Measurements from ENCODE around the gene INO80E. TPM values are rescaled to one million over a fixed set of nuclear protein-coding genes. Genes with fewer than 3 reads are reported as not detected.

INO80E gene
- total and polyA plus RNA-seq, 2 donors (not counting 3 experiments of a cell fraction or from before 2014, with no cell fraction given): 42.7 to 76.4 TPM

GRCh38 chr16:29988346-29989075, 7.5 kb upstream of the INO80E start:
- Histone ChIP-seq H3K27me3 (ENCODE audit: control insufficient read depth in 2 of 2, insufficient read depth in 2 of 2, low read length in 2 of 2) (no peaks in the 10 kb centered on the region), H3K4me1 (ENCODE audit: control insufficient read depth, extremely low read depth, insufficient read depth, low read length) (no peaks in the 10 kb centered on the region), H3K9me1 (replicated peaks; ENCODE audit: control insufficient read depth, extremely low read depth, insufficient read depth, low read length) (no peaks in the 10 kb centered on the region), H3K36me3 (ENCODE audit: control insufficient read depth in 2 of 2, extremely low read depth in 1 of 2, insufficient read depth in 2 of 2, low read length in 2 of 2) (peaks cover 37 to 85% of the 10 kb centered on the region in 2 experiments), H3K79me2 (ENCODE audit: control insufficient read depth, insufficient read depth, low read length) (no peaks in the 10 kb centered on the region), H3K4me2 (ENCODE audit: insufficient read depth, low read length) (no peak overlapping the region), H3K27ac (ENCODE audit: insufficient read depth, low read depth, low read length) (no peak overlapping the region), H3K9ac (replicated peaks; ENCODE audit: extremely low read depth, insufficient read depth, low read length) (no peak overlapping the region), H4K20me1 (replicated peaks; ENCODE audit: control insufficient read depth, extremely low read depth, insufficient read depth, low read length) (no peaks in the 10 kb centered on the region), H3K9me3 (replicated peaks; ENCODE audit: control insufficient read depth, insufficient read depth, low read length) (no peaks in the 10 kb centered on the region), H3K4me3 (replicated peaks in 1 of 3; ENCODE audit: insufficient read depth in 1 of 3, low read depth in 1 of 3, low read length in 3 of 3) (no peak overlapping the region), H2AFZ (ENCODE audit: low read depth, low read length) (no peak overlapping the region)
- BruUV-seq (replicated peaks): no TSS peak
- ChIA-PET POLR2A (interaction anchor here (1.1 kb wide), 1 partner anchor 15 kb away, joined by 3 read pairs; the partner anchor contains the start of gene TAOK2), CTCF (interaction anchor here (1.4 kb wide), 1 partner anchor 140 kb away, joined by 3 read pairs; no protein-coding TSS in a partner anchor)
- no peak for TF ChIP-seq CTCF (IDR thresholded peaks at IDR 0.05; ENCODE audit: extremely low read depth in 1 of 2, insufficient read depth in 1 of 2, low read depth in 1 of 2, low read length in 2 of 2)
- dilution Hi-C loops (cut with MboI; ENCODE audit: extremely low pct_ligation_motif_present, low sequenced_read_pairs) (no loop called here), intact Hi-C loops (cut with micrococcal nuclease) (no loop called here)
- FAIRE-seq: no peak
- no peak for DNase-seq (ENCODE audit: low read depth, low spot score)

DNA sequence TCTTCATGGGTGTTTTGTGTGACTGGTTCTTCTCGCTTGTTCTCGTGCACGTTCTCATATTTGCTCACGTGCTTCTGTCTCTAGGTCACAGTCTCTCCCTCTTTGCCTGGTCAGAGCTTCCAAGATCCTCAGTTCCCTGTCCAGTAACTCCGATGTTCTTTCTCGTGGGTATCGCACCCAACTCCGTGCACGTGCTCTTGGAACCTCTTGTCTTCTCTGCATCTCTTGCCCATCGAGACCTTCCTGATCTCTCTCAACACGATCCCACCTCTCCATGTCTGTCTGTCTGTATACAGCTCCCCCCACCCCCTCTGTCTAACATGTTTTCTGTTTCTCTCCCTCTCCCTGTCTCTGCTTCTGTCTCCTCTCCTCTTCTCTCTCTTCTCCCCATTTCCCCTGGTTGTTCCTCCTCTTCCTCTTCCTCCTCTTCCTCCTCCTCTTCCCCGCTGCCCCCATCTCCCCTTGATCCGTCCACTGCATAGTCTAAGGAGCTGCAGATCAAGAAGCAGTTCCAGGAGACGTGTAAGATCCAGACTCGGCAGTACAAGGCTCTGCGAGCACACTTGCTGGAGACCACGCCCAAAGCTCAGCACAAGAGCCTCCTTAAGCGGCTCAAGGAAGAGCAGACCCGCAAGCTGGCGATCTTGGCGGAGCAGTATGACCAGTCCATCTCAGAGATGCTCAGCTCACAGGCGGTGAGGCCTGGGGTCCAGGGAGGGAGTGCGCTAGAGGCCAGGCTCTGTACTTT, 6.8 kb upstream of the INO80E start:
- DNase-seq (ENCODE audit: low read depth, low spot score): no peak
- Histone ChIP-seq H4K20me1 (replicated peaks; ENCODE audit: control insufficient read depth, extremely low read depth, insufficient read depth, low read length) (no peaks in the 10 kb centered on the region), H3K4me3 (replicated peaks in 1 of 3; ENCODE audit: insufficient read depth in 1 of 3, low read depth in 1 of 3, low read length in 3 of 3) (no peak overlapping the region), H3K9me1 (replicated peaks; ENCODE audit: control insufficient read depth, extremely low read depth, insufficient read depth, low read length) (no peaks in the 10 kb centered on the region), H3K9me3 (replicated peaks; ENCODE audit: control insufficient read depth, insufficient read depth, low read length) (no peaks in the 10 kb centered on the region), H3K4me1 (ENCODE audit: control insufficient read depth, extremely low read depth, insufficient read depth, low read length) (peaks cover 3% of the 10 kb centered on the region), H3K79me2 (ENCODE audit: control insufficient read depth, insufficient read depth, low read length) (no peaks in the 10 kb centered on the region), H3K4me2 (ENCODE audit: insufficient read depth, low read length) (no peak overlapping the region), H3K36me3 (ENCODE audit: control insufficient read depth in 2 of 2, extremely low read depth in 1 of 2, insufficient read depth in 2 of 2, low read length in 2 of 2) (peaks cover 30 to 80% of the 10 kb centered on the region in 2 experiments), H3K27me3 (ENCODE audit: control insufficient read depth in 2 of 2, insufficient read depth in 2 of 2, low read length in 2 of 2) (no peaks in the 10 kb centered on the region), H3K9ac (replicated peaks; ENCODE audit: extremely low read depth, insufficient read depth, low read length) (no peak overlapping the region), H3K27ac (ENCODE audit: insufficient read depth, low read depth, low read length) (no peak overlapping the region), H2AFZ (ENCODE audit: low read depth, low read length) (no peak overlapping the region)
- intact Hi-C loops (cut with micrococcal nuclease): no loop called here
- POLR2A ChIA-PET: interaction anchor here (1.1 kb wide), 1 partner anchor 16 kb away, joined by 3 read pairs; the partner anchor contains the start of gene TAOK2
- no peak for FAIRE-seq
- no TSS peak for BruUV-seq (replicated peaks)
- TF ChIP-seq POLR2A (IDR thresholded peaks at IDR 0.05; ENCODE audit: low read depth, low read length): no peak
- no peak for TF ChIP-seq JUN (IDR thresholded peaks at IDR 0.05; ENCODE audit: borderline replicate concordance, insufficient read depth, insufficient read length, low read depth)
- no peak for TF ChIP-seq POLR2AphosphoS5 (IDR thresholded peaks at IDR 0.05; ENCODE audit: insufficient read depth, low read depth, low read length)
- TF ChIP-seq CTCF (IDR thresholded peaks at IDR 0.05; ENCODE audit: extremely low read depth in 1 of 2, insufficient read depth in 1 of 2, low read depth in 1 of 2, low read length in 2 of 2): no peak
- TF ChIP-seq EZH2 (IDR thresholded peaks at IDR 0.05; ENCODE audit: borderline replicate concordance, low read depth, low read length, severe bottlenecking): no peak
- no peak for TF ChIP-seq FOS (IDR thresholded peaks at IDR 0.05; ENCODE audit: borderline replicate concordance, insufficient read depth, low read length)
- TF ChIP-seq MYC (IDR thresholded peaks at IDR 0.05; ENCODE audit: low read depth, low read length): no peak
- no peak for TF ChIP-seq MAX (IDR thresholded peaks at IDR 0.05; ENCODE audit: insufficient read depth, insufficient read length)
- no peak for TF ChIP-seq GATA2 (IDR thresholded peaks at IDR 0.05; ENCODE audit: insufficient read depth, insufficient read length, low read depth, low read length)
- dilution Hi-C loops (cut with MboI; ENCODE audit: extremely low pct_ligation_motif_present, low sequenced_read_pairs): no loop called here
- CTCF ChIA-PET: interaction anchor here (1.4 kb wide), 1 partner anchor 141 kb away, joined by 3 read pairs; no protein-coding TSS in a partner anchor

Data from endothelial cell of umbilical vein (primary cell).